ENCODE data around the gene GLMN. TPM values are rescaled to one million over a fixed set of nuclear protein-coding genes. Genes with fewer than 3 reads are reported as not detected.

GLMN gene
- 5.1 to 6.9 TPM (median 6.4 TPM) in 5 replicates for total RNA-seq (2022; extraction: Qiagen RNA extraction)

GRCh38 chr1:92298573-92299476, at the start of gene GLMN, which contains the start of gene RPAP2:
Gene GLMN (minus strand): TSS chr1:92298987. CDS start chr1:92297999, 988 bp downstream.
Gene RPAP2 (plus strand): TSS chr1:92299059. CDS start chr1:92299074, 15 bp downstream.

GRCh38 chr1:92217721-92218120, 81.1 kb downstream of the GLMN start, which contains the start of gene C1orf146:
Gene C1orf146 (plus strand): TSS chr1:92217915. CDS start chr1:92231421, 13,506 bp downstream.

Other genes starting within 250 kb of the GLMN start
- not detected in 5 replicates for gene SETSIP, start 223.6 kb downstream of the GLMN start, total RNA-seq (2022; extraction: Qiagen RNA extraction)
- 0.36 to 0.86 TPM (median 0.49 TPM) in 5 replicates for gene BTBD8, start 218.6 kb downstream of the GLMN start, total RNA-seq (2022; extraction: Qiagen RNA extraction)
- gene C1orf146, start 81.1 kb downstream of the GLMN start, total RNA-seq (2022; extraction: Qiagen RNA extraction): not detected in 5 replicates
- 7.4 to 10.0 TPM (median 9.4 TPM) in 5 replicates for gene RPAP2, start 72 bp upstream of the GLMN start, total RNA-seq (2022; extraction: Qiagen RNA extraction)
- gene GFI1, start 187.9 kb upstream of the GLMN start, total RNA-seq (2022; extraction: Qiagen RNA extraction): 0.19 to 0.29 TPM (median 0.23 TPM) in 5 replicates